Measurements from ENCODE around the gene STMP1.

Gene STMP1

DNA sequence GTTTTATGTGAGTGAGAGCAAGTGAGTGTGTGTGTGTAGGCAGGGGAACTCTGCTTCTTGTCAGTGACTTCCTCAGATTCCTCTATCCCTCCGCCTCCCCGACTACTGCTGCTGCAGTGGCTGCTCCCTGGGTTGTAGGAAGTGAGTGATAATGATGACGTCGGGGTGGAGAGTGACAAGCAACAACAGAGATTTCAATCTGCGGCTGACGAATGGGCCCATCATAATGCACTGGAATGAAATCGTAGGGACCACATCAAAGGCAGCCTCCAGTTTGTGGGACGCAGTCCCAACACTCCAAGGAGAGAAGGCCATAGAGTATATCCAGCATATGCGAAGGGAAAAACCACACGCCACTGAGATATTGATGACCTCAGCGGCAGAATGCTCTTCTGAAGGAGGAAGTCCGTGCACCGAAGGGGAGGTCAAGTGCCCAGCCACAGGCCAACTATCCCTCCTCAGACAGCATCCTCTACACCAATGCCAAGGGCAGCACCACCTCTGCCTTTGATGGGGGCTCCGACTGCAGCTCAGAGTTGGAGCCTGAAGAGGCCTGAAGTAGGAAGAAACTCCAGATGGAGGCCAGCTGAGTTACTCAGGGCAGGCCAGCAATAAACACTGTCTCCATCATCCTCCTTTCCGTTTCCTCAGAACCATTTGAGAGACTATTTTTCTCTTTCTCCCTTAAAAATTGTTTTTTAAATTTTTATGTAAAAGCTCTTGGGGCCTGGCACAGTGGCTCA lies 11.3 kb upstream of the STMP1 start:
- no peaks in the 10 kb centered on the region for H3K79me2 ChIP-seq (ENCODE audit: control insufficient read depth, low read length)
- peaks cover 42% of the 10 kb centered on the region for H3K36me3 ChIP-seq (ENCODE audit: control insufficient read depth, low read length)
- no peaks in the 10 kb centered on the region for H4K20me1 ChIP-seq (ENCODE audit: control insufficient read depth, insufficient read depth, low read depth, low read length)
- no peak overlapping the region for H3K4me2 ChIP-seq (ENCODE audit: low read length)
- no peaks in the 10 kb centered on the region for H3K9me2 ChIP-seq (replicated peaks; ENCODE audit: control insufficient read depth, low read length)
- 0 out of 2 replicates have a peak, but pooled peaks cover 2% of the 10 kb centered on the region for H3F3A ChIP-seq (ENCODE audit: control insufficient read depth, insufficient read depth)
- H3K9me3 ChIP-seq (ENCODE audit: control insufficient read depth, insufficient read depth, low read length): no peaks in the 10 kb centered on the region
- no peaks in the 10 kb centered on the region for H3K4me1 ChIP-seq (ENCODE audit: control insufficient read depth, low read length)
- H3K27ac ChIP-seq (ENCODE audit: low read depth, low read length): no peak overlapping the region
- no peak for TF ChIP-seq EZH2phosphoT487 (IDR thresholded peaks at IDR 0.05; ENCODE audit: borderline replicate concordance, low read length)
- no peak for TF ChIP-seq CTCF (IDR thresholded peaks at IDR 0.05; ENCODE audit: low read depth, low read length, poor library complexity, severe bottlenecking)
- no peaks in the 10 kb centered on the region for H3K27me3 ChIP-seq (ENCODE audit: control insufficient read depth, low read length)
- H3K4me3 ChIP-seq (ENCODE audit: low read length): no peak overlapping the region

DNA sequence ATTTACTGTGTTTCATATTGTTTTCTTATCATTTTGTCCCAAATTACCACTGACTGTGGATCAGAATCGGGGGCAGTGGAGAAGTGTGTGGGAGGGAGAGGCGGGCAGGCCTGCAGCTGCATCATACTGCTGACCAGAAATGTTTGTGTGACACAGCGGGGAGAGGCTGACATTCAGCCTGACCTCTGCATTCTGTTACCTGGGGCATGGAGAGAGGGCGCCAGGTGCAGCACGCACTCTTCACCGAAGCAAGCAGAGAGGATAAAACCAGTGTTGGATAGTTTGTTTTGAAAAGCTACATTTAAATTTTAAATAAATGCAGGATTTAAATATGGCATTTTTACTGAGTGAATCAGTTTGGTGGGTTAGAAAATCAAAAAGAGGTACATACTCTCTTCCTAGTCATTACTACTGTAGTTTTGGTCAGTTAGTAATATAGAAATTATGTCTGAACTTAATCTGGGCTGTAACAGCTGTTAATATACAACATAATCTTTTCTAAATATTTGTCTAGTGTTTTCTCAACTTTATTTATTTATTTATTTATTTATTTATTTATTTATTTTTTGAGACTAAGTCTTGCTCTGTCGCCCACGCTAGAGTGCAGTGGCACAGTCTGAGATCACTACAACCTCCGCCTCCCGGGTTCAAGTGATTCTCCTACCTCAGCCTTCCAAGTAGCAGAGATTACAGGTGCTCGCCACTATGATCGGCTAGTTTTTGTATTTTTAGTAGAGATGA lies 8.8 kb upstream of the STMP1 start:
- Histone ChIP-seq H3K27me3 (ENCODE audit: control insufficient read depth, low read length) (no peaks in the 10 kb centered on the region), H3K9me2 (replicated peaks; ENCODE audit: control insufficient read depth, low read length) (no peaks in the 10 kb centered on the region), H3K27ac (ENCODE audit: low read depth, low read length) (no peak overlapping the region), H3K4me1 (ENCODE audit: control insufficient read depth, low read length) (no peaks in the 10 kb centered on the region), H3K36me3 (ENCODE audit: control insufficient read depth, low read length) (peaks cover 17% of the 10 kb centered on the region), H4K20me1 (ENCODE audit: control insufficient read depth, insufficient read depth, low read depth, low read length) (no peaks in the 10 kb centered on the region), H3K4me3 (ENCODE audit: low read length) (no peak overlapping the region), H3F3A (ENCODE audit: control insufficient read depth, insufficient read depth) (0 out of 2 replicates have a peak, but pooled peaks cover 2% of the 10 kb centered on the region), H3K79me2 (ENCODE audit: control insufficient read depth, low read length) (no peaks in the 10 kb centered on the region), H3K9me3 (ENCODE audit: control insufficient read depth, insufficient read depth, low read length) (no peaks in the 10 kb centered on the region), H3K4me2 (ENCODE audit: low read length) (no peak overlapping the region)
- TF ChIP-seq EZH2phosphoT487 (IDR thresholded peaks at IDR 0.05; ENCODE audit: borderline replicate concordance, low read length): no peak
- TF ChIP-seq CTCF (IDR thresholded peaks at IDR 0.05; ENCODE audit: low read depth, low read length, poor library complexity, severe bottlenecking): no peak

DNA sequence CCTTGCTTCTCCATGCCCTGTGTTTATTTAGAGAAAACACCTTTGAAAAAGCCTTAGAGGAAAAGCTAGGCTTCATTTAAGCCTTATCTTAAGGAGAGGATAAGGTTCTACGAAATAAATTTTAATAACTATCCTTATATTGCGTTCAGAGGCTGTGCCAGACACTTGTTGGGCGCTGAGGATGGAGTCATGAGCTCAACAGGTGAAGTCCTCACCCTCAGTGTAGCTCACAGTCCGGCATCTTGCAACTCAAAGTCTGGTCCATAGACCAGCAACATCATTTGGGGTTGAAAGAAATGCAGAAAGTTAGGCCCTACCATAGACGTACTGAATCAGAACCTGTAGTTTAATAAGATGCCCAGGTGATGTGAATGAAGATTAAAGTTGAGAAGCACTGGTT lies 3.8 kb upstream of the STMP1 start:
- no peaks in the 10 kb centered on the region for H4K20me1 ChIP-seq (ENCODE audit: control insufficient read depth, insufficient read depth, low read depth, low read length)
- H3F3A ChIP-seq (ENCODE audit: control insufficient read depth, insufficient read depth): 0 out of 2 replicates have a peak, but pooled peaks cover 2% of the 10 kb centered on the region
- TF ChIP-seq CTCF (IDR thresholded peaks at IDR 0.05; ENCODE audit: low read depth, low read length, poor library complexity, severe bottlenecking) (no peak), EZH2phosphoT487 (IDR thresholded peaks at IDR 0.05; ENCODE audit: borderline replicate concordance, low read length) (no peak)
- H3K4me1 ChIP-seq (ENCODE audit: control insufficient read depth, low read length): peaks cover 10% of the 10 kb centered on the region
- H3K9me2 ChIP-seq (replicated peaks; ENCODE audit: control insufficient read depth, low read length): no peaks in the 10 kb centered on the region
- peaks cover 4% of the 10 kb centered on the region; the same call in 1 of the 2 replicates for H3K36me3 ChIP-seq (ENCODE audit: control insufficient read depth, low read length)
- H3K4me2 ChIP-seq (ENCODE audit: low read length): no peak overlapping the region
- no peak overlapping the region for H3K27ac ChIP-seq (ENCODE audit: low read depth, low read length)
- no peaks in the 10 kb centered on the region for H3K27me3 ChIP-seq (ENCODE audit: control insufficient read depth, low read length)
- H3K79me2 ChIP-seq (ENCODE audit: control insufficient read depth, low read length): peaks cover 12% of the 10 kb centered on the region
- no peak overlapping the region for H3K4me3 ChIP-seq (ENCODE audit: low read length)
- H3K9me3 ChIP-seq (ENCODE audit: control insufficient read depth, insufficient read depth, low read length): no peaks in the 10 kb centered on the region

All from DOHH2 (cell line).